GM19023 (cell line): ENCODE data around the gene IZUMO2.
"Not testable (repeated sequence)": the region's sequence is repeated elsewhere in the genome, so short reads cannot be mapped to it uniquely, and the experiment has no call there.

Source experiments
- ATAC-seq: cut with Tn5 transposase; IDR thresholded peaks from one replicate; pipeline ENCODE4 v1.9.1; 2021; ENCODE audit warnings: mild to moderate bottlenecking, moderate library complexity; ENCODE audit not compliant: unreplicated experiment

Gene IZUMO2

GRCh38 chr19:50136603-50137365 lies 26.3 kb downstream of the IZUMO2 start:
- not testable (repeated sequence) for ATAC-seq

- not testable (repeated sequence) for ATAC-seq
Measured at GRCh38 chr19:50135856-50136602, 27.1 kb downstream of the IZUMO2 start.

- ATAC-seq: not testable (repeated sequence)
Measured at GRCh38 chr19:50134777-50135719, 28.0 kb downstream of the IZUMO2 start.

GRCh38 chr19:50133518-50134492 lies 29.3 kb downstream of the IZUMO2 start:
- not testable (repeated sequence) for ATAC-seq

GRCh38 chr19:50104012-50104411 lies 59.1 kb downstream of the IZUMO2 start:
- ATAC-seq: not testable (repeated sequence)

GRCh38 chr19:50103405-50103804 lies 59.7 kb downstream of the IZUMO2 start:
- not testable (repeated sequence) for ATAC-seq
